Transverse colon (tissue), 3 donors: Measurements from ENCODE around the gene PLXNC1.

Experiments
- CTCF ChIP-seq, 5 experiments: fragments of 200-600 bp in 3 of 5; fragments of 450-650 bp in 2 of 5; sonication (generic) in 3 of 5; IDR thresholded peaks; 1 replicate in 2 of 5; 2 replicates in 3 of 5; pipeline ENCODE4 v1.5.1; 2016 to 2017; ENCODE audit warnings: antibody characterized with exemption in 5 of 5, inconsistent platforms in 3 of 5, mild to moderate bottlenecking in 2 of 5, moderate library complexity in 1 of 5
- EP300 ChIP-seq: sonication (generic); formaldehyde crosslinking; IDR thresholded peaks from one replicate; pipeline ENCODE4 v1.6.1; 2017; ENCODE audit warnings: antibody characterized with exemption, low read depth
- POLR2A ChIP-seq: fragments of 450-650 bp; IDR thresholded peaks from one replicate; pipeline ENCODE4 v1.6.1; 2016; ENCODE audit warnings: antibody characterized with exemption, mild to moderate bottlenecking, moderate library complexity

- TF ChIP-seq CTCF (IDR thresholded peaks at IDR 0.05) = no peak
- no peak for TF ChIP-seq POLR2A
- TF ChIP-seq EP300 = no peak
These were observed 60.2 kb downstream of the PLXNC1 start for GRCh38 chr12:94208622-94208966.
